ENCODE results near the gene UQCC3.

- TF ChIP-seq ZNF384 (IDR thresholded peaks at IDR 0.05): no peak
- TF ChIP-seq PKNOX1 (IDR thresholded peaks at IDR 0.05): no peak
- TF ChIP-seq BHLHE40 (IDR thresholded peaks at IDR 0.05; ENCODE audit: borderline replicate concordance): no peak
- no peak for TF ChIP-seq HDGF (IDR thresholded peaks at IDR 0.05; ENCODE audit: borderline replicate concordance)
- no peak for TF ChIP-seq ELF4 (IDR thresholded peaks at IDR 0.05)
- no peak for TF ChIP-seq FOXM1 (IDR thresholded peaks at IDR 0.05; ENCODE audit: borderline replicate concordance)
- no peak for TF ChIP-seq TARDBP (IDR thresholded peaks at IDR 0.05)
- no peak for TF ChIP-seq SP1 (IDR thresholded peaks at IDR 0.05)
- no peak for TF ChIP-seq FOXK2 (IDR thresholded peaks at IDR 0.05)
These were observed 17.2 kb upstream of the UQCC3 start for GRCh38 chr11:62654297-62654696.

All from HEK293T (cell line).